Ammon's horn (tissue), 1 donor: ENCODE results near the gene GIPC2.
"Not testable (repeated sequence)": the region's sequence is repeated elsewhere in the genome, so short reads cannot be mapped to it uniquely, and the experiment has no call there.

Source experiments
- DNase-seq: peaks from one replicate; pipeline ENCODE4 v3.0.0-alpha.2; 2016; ENCODE audit warnings: low spot score

The GIPC2 gene

GRCh38 chr1:78068681-78069283 is 23.0 kb downstream of the GIPC2 start:
- DNase-seq: no peak

DNA sequence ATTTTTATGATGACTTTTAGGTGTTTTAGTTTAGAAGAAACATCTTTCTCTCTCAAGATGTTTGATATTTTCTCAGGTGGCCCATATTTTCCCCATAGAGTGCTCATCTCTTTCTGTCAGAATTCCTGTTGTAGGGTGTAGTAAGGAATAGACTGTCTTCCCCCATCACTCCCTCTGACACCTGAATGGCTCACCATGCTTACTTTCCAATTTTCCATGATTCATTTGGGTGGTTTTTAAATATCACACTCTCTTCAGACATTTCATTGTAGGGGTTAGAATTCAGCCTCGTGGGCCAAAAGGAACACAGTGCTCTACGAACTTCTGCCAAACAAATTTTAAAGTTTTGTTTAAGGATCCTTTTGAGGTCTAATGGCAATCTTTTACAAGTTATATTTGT is 24.0 kb downstream of the GIPC2 start:
- no peak for DNase-seq

DNA sequence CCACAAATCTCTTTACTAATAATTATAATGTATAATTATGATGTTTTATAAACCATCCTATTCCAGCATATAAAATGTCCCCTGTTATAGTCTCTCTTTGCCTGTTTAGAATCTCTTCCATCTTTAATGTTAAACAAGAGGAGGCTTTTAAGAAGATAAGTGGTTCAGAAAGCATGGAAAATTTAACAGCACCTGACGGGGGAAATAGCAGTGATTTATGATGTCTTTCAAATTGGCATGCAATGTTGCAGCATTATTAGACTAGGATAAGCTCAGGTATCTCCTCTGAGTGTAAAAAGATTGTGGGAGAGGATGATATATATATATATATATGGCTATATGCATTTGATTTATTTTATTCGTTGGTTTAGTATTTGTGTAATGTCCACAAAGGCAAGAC is 24.4 kb downstream of the GIPC2 start:
- no peak for DNase-seq

DNA sequence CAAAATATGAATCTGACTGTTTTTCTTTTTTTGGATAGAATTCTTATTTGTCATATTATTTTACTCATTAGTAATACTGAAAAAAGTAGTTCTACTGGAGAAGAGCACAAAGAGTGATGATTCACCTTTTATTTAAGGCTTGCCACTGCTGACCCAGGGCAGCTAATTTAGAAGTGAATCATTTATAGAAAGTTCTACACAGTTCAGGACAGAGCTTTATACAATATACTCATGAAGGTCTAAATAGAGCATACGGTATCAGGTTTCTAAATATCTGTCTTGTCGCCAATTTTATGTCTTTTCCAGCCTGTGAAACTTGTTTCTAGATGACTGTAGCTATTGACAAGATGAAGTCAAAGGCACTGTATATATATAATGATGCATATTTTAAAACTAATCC is 25.0 kb downstream of the GIPC2 start:
- no peak for DNase-seq

- no peak for DNase-seq
Measured at GRCh38 chr1:78071696-78072095, 25.9 kb downstream of the GIPC2 start.

- DNase-seq: no peak
Measured at GRCh38 chr1:78072216-78072615, 26.4 kb downstream of the GIPC2 start.

GRCh38 chr1:78073441-78073840 is 27.7 kb downstream of the GIPC2 start:
- no peak for DNase-seq

GRCh38 chr1:78075621-78076020 is 29.9 kb downstream of the GIPC2 start:
- DNase-seq: no peak

DNA sequence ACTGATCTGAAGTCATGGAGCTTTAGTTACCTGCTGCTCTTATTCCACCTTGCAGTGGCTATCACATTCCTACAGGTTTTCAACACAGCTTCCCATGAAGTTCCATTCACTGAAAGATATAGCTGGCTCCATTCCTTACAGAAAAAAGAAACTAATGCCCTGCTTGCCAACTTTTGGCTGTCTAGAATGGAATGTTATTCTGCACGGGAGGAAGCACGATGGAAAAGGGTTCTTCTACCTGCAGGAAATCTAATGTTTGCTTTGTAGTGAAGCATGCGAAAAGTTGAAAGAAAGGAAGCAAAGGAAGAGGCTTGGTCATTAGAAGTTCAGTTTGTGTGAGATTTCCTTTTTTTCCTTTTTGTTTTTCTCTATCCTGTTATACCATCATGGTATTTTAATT is 32.6 kb downstream of the GIPC2 start:
- DNase-seq: no peak

DNA sequence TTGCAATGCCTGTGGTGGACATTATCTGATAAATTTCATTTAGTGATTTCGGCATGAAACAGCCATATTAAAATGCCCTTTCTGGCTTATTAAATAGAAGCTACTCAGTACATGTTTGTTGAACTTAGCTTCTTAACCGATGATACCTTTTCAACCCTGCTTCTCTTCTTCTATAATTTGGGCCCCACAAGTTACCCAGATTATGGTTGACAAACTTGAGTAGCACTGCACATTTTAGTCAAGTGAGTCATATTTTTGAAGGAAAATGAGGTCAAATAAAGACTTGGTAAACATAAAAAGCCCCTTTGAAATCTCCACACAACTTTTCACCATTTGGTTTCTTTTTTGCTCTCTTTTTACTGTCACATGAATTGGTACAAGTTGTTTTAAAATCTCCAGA is 33.8 kb downstream of the GIPC2 start:
- DNase-seq: no peak

DNA sequence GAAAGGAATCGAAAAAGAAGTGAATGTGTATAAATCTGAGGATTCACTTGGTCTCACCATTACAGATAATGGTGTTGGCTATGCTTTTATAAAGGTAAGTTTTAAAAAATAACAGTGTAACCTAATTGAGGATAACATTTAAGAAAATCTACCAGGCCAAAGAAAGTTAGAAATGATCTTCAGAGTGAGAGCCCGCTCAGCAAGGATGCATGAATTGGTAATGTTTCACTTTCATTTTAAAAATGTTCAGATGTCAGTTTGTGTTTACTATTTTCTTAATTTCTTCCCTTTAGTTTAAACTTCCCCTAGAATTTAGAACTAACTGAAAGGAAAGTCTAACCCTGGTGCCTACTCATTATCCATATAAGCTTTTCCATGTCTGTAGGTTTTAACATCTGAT is 35.0 kb downstream of the GIPC2 start:
- DNase-seq: no peak

DNA sequence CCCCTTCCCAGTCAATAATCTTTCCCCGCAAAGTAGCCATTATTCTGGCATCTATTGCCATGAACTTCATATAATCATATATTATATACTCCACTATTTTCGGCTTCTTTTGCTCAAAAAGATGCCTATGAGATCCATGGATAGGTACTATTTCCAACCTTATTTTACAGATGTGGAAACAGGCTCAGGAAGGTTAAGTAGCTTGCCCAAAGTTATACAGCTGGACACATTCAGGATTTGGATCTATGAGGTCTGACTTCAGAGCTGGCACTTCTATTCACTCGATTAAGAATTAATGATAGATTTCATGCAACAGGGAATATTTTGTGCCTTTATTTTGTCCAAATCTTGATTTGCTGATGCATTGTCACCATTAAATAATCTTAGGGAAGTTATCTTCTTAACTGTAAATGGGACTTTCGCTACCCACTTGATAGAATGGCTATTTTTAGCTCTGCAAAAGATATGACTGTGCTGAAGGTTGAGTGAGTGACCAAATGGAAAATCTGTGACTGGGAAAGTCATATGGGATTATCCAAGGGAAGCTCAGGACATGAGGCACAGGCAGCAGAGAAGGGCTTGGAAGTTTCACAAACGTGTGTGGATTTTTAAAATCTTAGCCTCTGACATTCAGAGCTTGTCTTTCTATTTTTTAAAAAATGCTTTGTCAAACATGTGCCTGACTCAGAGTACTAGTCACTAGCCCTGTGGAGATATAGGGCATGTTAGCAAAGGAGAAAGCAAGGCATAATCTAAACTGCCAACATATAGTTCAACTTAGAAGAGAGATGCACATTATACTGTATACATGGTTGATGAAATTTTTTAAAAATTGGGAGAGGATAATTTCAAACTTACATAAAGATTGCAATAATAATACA is 36.5 kb downstream of the GIPC2 start:
- no peak for DNase-seq

DNA sequence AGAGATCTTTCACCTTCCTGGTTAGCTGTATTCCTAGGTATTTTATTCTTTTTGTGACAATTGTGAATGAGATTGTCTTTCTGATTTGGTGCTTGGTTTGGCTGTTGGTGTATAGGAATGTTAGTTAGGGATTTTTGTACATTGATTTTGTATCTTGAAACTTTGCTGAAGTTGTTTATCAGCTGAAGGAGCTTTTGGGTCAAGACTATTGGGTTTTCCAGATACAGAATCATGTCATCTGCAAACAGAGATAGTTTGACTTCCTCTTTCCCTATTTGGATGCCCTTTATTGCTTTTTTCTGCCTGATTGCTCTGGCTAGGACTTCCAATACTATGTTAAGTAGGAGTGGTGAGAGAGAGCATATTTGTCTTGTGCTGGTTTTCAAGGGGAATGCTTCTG is 38.9 kb downstream of the GIPC2 start:
- DNase-seq: not testable (repeated sequence)

GRCh38 chr1:78086697-78087096 is 40.9 kb downstream of the GIPC2 start:
- DNase-seq: no peak

DNA sequence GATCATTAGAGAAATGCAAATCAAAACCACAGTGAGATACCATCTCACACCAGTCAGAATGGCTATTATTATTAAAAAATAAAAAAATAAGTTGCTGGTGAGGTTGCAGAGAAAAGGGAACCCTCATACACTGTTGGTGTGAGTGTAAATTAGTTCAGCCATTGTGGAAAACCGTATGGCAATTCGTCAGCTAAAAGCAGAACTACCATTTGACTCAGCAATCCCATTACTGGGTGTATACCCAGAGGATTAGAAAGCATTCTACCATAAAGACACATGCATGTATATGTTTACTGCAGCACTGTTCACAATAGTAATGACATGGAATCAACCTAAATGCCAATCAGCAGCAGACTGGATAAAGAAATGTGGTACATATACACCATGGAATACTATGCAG is 42.2 kb downstream of the GIPC2 start:
- no peak for DNase-seq

DNA sequence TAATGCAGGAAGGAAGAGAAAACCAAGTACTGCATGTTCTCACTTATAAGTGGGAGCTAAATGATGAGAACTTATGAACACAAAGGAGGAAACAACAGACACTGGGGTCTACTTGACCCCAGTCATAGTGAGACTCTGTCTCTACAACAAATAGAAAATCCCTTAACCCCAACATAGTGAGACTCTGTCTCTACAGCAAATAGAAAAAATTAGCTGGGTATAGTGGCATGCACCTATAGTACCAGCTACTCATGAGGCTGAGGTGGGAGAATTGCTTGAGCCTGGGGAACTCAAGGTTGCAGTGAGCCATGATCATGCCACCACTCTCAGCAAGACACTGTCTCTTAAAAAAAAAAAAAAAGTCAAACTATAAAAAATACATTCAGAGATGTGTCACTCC is 42.7 kb downstream of the GIPC2 start:
- no peak for DNase-seq

DNA sequence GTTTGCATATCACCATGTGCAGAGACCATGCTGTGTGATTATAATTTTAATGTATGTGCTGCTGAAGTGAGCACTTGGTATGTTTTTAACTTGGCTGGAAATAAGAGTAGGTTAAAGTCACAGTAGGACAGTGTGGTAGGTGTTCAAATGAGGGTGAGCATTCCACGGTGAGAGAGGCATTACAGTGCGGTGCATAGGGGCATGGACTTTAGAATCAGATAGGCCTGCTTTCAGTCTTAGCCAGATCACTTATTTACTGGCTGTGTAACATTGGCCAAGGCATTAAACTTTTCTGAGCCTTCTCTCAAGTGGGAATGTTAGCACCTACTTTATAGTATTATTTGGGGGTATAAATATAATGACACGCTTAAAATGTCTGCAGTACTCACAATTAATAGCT is 43.2 kb downstream of the GIPC2 start:
- DNase-seq: no peak

DNA sequence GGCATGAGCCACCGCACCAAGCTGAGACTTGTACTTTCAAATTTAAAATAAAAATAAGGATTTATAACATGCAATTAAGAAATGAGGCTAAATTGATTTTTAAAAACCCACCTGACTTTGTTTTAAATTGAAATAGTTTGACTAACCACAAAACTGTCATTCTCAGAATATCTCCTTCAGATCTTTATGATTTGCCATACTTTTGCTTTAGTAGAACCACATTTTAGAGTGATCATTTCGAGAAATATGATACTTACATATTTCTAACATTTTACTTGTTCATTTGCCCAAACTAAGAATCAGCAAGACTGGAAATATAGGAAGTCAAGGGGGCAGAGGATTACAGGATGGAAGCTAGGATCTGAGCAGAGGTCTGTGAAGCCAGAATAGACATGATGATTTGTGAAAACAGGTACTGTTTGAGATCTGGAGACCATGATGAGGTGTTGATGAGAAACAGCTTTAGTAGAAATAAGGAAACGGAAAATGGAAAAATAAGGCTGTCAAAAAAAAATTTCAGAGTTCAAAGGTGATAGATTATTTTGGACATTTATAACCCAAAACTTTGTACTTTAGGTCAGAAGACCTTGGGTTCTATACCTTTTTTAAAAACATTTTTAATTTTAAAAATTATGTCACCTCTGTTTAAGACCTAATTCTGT is 44.8 kb downstream of the GIPC2 start:
- no peak for DNase-seq

- no peak for DNase-seq
Measured at GRCh38 chr1:78091215-78091813, 45.5 kb downstream of the GIPC2 start.

DNA sequence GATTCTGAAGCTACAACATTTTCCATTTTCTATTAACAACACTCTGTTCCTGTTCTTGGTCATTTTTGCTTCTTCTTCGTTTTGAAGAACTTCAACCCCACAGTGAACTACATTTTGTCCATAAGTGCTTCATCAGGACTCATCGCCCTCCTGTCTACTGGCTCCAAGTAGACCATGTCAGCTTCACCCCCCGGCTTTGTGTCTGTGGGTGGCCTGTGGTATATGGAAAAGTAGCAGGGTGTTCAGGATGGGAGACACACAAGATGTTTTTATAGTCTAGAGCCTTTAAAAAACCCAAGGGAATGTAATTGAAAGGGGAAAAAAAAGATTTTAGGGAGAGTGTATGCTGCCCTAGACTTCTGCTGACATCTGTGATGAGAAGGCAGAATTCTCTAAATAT is 46.1 kb downstream of the GIPC2 start:
- no peak for DNase-seq

- DNase-seq: no peak
Measured at GRCh38 chr1:78092643-78093042, 46.9 kb downstream of the GIPC2 start.

- no peak for DNase-seq
Measured at GRCh38 chr1:78093560-78093959, 47.8 kb downstream of the GIPC2 start.

DNA sequence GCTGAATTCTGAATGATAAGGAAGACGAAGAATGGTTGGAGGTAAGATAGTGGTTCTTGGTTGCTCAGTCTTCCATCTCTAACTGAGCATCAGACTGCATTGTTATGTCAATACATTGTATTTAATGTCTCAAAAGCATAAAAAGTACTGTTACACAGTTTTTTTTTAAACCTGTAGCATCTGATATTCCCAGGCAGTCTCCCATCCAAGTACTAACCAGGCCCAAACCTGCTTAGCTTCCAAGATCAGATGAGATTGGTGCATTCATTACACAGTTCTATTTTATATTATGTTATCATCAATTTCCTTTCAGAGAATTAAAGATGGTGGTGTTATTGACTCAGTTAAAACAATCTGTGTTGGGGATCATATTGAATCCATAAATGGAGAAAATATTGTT is 48.9 kb downstream of the GIPC2 start:
- no peak for DNase-seq
